ENCODE data around the gene CACNG4.

DNA sequence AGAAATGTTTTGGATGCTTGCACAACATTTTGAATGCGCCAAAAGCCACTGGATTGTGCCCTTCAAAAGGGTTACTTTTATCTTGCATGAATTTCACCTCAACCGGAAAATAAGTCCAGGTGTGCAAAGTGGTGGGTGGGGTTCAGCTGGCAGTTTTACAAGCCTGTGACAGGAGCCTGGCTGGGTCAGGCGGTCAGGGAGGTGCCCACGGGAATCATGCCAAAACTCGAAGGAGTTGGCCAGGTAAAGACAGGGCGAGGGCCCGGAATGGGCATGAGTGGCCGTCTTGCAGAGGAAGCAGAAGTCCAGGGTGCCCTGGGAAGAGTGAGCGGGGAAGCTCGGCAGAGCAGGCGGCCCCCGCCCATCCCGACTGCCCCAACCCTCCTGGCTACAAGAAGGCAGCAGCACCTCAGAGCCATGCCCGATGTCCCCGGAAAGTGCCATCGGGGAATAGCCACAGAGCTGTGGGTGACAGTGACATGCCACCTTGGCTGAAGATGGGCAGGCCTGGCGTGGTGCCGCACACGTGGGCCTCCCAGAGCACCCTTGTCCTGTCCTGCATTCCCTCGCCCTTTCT is 60.8 kb downstream of the CACNG4 start:
- TF ChIP-seq CTCF (IDR thresholded peaks at IDR 0.05), result no peak
- TF ChIP-seq POLR2A (IDR thresholded peaks at IDR 0.05), result no peak
